Neural cell (in vitro differentiated cells): ENCODE results near the gene RAD51C.

Source experiments
- EP300 ChIP-seq: fragments of 450-650 bp; conservative IDR thresholded peaks from 2 replicates; pipeline ENCODE4 v1.6.1; 2014; ENCODE audit warnings: antibody characterized with exemption, mild to moderate bottlenecking, moderate library complexity; ENCODE audit not compliant: poor library complexity, severe bottlenecking
- EZH2 ChIP-seq: fragments of 200-600, 300-800 bp; shearing (Covaris generic), sonication (generic); IDR thresholded peaks from 2 replicates; pipeline ENCODE4 v1.6.1; 2014; ENCODE audit warnings: antibody characterized with exemption, low read length, borderline replicate concordance, mild to moderate bottlenecking; ENCODE audit not compliant: insufficient read depth, poor library complexity, severe bottlenecking
- MXI1 ChIP-seq: fragments of 450-650 bp; conservative IDR thresholded peaks from 2 replicates; pipeline ENCODE4 v1.6.1; 2014; ENCODE audit warnings: antibody characterized with exemption, mild to moderate bottlenecking; ENCODE audit not compliant: poor library complexity, severe bottlenecking
- POLR2AphosphoS5 ChIP-seq: IDR thresholded peaks from 2 replicates; pipeline ENCODE4 v1.6.1; 2012
- RAD21 ChIP-seq: fragments of 450-650 bp; conservative IDR thresholded peaks from 2 replicates; pipeline ENCODE4 v1.6.1; 2014; ENCODE audit warnings: antibody characterized with exemption, mild to moderate bottlenecking, moderate library complexity
- TAF1 ChIP-seq: IDR thresholded peaks from 2 replicates; pipeline ENCODE4 v1.6.1; 2012; ENCODE audit warnings: low read depth
- TF ChIP-seq, protein P1 (sequence below): fragments of 450-650 bp; IDR thresholded peaks from 2 replicates; pipeline ENCODE4 v1.5.1; 2014; ENCODE audit warnings: antibody characterized with exemption, mild to moderate bottlenecking, moderate library complexity; ENCODE audit not compliant: poor library complexity, severe bottlenecking

DNA sequence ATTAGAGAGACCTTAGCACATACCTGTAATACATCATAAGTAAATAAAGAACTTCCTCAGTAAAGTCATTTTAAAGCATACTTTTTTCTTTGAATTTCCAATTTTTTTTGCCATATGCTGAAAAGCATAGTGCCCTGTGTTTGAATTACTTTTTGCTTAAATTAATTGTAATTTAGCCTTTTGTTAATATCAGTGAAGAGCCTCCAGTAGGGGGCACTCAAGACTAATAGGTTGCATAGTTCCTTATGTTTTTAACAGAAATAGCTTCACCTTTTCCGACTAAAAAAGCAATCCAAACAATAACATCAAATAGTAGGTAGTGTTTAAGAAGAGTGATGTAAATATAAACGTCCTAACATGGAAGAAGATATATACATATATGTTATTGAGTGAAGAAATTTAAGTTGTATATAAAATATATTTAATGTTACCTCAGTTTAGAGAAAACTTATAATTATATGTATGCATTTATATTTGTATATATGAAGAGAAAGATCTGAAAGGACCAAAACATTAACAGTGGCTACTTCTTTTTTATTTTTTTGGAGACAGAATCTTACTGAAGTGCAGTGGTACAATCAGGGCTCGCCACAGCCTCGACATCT lies 18.6 kb downstream of the RAD51C start:
- TF ChIP-seq TAF1 (no peak), MXI1 (no peak), EZH2 (no peak), POLR2AphosphoS5 (no peak), EP300 (no peak), RAD21 (peak; percentile 92)
- TF ChIP-seq, protein P1, sequence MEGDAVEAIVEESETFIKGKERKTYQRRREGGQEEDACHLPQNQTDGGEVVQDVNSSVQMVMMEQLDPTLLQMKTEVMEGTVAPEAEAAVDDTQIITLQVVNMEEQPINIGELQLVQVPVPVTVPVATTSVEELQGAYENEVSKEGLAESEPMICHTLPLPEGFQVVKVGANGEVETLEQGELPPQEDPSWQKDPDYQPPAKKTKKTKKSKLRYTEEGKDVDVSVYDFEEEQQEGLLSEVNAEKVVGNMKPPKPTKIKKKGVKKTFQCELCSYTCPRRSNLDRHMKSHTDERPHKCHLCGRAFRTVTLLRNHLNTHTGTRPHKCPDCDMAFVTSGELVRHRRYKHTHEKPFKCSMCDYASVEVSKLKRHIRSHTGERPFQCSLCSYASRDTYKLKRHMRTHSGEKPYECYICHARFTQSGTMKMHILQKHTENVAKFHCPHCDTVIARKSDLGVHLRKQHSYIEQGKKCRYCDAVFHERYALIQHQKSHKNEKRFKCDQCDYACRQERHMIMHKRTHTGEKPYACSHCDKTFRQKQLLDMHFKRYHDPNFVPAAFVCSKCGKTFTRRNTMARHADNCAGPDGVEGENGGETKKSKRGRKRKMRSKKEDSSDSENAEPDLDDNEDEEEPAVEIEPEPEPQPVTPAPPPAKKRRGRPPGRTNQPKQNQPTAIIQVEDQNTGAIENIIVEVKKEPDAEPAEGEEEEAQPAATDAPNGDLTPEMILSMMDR, result peak; percentile 87
